ENCODE measurements around the gene ALAS2.
A peak's percentile ranks its signal among the peaks of the same experiment; 100 is the strongest.
"Not testable (repeated sequence)": the region's sequence is repeated elsewhere in the genome, so short reads cannot be mapped to it uniquely, and the experiment has no call there.

The ALAS2 gene, protein sequence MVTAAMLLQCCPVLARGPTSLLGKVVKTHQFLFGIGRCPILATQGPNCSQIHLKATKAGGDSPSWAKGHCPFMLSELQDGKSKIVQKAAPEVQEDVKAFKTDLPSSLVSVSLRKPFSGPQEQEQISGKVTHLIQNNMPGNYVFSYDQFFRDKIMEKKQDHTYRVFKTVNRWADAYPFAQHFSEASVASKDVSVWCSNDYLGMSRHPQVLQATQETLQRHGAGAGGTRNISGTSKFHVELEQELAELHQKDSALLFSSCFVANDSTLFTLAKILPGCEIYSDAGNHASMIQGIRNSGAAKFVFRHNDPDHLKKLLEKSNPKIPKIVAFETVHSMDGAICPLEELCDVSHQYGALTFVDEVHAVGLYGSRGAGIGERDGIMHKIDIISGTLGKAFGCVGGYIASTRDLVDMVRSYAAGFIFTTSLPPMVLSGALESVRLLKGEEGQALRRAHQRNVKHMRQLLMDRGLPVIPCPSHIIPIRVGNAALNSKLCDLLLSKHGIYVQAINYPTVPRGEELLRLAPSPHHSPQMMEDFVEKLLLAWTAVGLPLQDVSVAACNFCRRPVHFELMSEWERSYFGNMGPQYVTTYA

DNA sequence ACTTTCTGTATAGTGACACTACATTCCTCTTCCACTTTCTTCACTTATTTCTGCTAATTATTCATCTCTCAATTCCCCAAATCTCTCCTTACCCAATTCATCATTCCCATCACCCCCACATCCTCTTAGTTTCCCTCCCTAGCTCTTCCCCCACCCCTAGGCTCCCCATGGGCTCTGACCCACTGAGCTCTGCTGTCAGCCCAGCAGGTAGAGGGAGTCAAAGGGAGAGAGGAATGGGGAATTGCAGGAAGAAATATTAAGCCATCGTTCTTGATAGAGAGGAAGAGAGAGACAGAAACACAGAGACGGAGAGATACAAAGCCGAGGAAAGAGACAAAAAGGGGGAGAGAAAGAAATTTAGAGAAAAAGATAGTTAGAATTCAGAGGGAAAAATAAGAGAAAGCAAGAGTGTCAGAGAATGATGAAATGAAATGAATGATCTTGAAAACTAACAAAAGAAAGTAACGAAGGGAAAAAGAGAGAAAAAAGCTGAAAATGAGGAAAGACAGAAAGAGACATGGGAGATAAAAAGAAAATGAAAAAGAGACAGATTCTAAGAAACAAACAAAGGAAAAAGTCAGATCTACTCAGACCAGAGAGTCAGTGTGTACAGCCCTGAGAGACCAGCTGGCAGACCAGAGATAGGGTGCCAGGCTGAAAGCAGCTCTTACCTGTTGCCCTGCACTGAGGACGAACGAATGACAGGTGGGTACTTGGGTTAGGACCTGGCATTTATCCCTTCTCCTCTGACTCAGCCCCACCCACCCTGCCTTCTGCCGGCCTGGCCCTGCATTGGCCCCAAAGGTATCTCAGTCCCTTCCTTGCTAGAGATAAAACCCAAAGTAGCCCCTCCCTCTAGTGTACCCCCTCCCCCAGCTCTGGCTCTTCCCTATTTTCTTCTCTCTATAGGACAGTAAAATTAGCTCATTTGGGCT lies at the start of gene ALAS2:
ALAS2 (minus strand) TSS at position 707 of the 935 bp plus-strand sequence. CDS start 4,977 bp downstream, outside the sequence.
- DNase-seq (ENCODE audit: low spot score) = no peak
- TF ChIP-seq, protein P1, sequence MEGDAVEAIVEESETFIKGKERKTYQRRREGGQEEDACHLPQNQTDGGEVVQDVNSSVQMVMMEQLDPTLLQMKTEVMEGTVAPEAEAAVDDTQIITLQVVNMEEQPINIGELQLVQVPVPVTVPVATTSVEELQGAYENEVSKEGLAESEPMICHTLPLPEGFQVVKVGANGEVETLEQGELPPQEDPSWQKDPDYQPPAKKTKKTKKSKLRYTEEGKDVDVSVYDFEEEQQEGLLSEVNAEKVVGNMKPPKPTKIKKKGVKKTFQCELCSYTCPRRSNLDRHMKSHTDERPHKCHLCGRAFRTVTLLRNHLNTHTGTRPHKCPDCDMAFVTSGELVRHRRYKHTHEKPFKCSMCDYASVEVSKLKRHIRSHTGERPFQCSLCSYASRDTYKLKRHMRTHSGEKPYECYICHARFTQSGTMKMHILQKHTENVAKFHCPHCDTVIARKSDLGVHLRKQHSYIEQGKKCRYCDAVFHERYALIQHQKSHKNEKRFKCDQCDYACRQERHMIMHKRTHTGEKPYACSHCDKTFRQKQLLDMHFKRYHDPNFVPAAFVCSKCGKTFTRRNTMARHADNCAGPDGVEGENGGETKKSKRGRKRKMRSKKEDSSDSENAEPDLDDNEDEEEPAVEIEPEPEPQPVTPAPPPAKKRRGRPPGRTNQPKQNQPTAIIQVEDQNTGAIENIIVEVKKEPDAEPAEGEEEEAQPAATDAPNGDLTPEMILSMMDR (IDR thresholded peaks at IDR 0.05; ENCODE audit: extremely low read depth, missing control alignments) = no peak

DNA sequence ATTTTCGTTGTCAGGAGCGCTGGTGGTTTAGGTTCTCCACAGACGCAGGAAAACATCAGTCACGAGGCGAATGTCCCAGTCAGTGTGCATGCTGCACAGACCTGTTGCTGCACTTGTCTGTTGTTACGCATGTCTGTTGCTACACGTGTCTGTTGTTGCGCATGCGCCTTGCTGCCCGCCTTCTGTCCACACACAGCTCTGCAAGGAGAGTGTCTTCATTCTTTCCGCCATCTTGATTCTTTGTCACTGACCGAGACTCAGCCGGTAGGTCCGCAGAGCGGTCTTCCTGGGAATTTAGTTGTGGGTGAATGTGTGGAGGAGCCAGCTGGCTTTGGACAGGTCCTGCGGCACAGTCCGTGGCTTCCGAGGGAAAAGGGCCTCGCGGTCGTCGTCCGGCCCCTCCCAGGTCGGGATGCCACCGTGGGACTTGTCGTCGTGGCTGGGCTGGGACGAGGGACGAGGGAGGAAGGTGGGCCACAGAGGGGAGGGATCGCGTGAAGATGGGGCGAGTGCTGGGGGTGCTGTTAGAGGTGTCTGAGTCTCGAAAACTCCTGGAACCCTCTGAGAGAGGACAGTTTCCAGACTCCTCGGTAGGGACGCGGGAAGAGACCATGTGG lies 44.2 kb upstream of the ALAS2 start, which contains the start of gene PAGE2B:
PAGE2B (plus strand) TSS at position 180 of the 617 bp plus-strand sequence. CDS start 1,012 bp downstream, outside the sequence.
- TF ChIP-seq, protein P1 (IDR thresholded peaks at IDR 0.05; ENCODE audit: extremely low read depth, missing control alignments) = no peak
- DNase-seq (ENCODE audit: low spot score) = no peak

DNA sequence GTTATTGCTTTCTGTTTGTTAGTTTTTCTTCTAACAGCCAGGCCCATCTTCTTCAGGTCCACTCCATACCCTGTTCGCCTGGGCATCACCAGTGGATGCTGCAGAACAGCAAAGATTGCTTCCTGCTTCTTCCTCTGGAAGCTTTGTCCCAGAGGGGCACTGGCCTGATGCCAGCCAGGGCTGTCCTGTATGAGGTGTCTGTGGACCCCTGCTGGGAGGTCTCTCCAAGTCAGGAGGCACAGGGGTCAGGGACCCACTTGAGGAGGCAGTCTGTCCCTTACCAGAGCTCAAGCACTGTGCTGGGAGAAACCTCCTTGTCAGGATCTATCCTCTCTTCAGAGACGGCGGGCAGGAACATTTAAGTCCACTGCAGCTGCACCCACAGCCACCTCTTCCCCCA lies 41.5 kb upstream of the ALAS2 start:
- no peak for DNase-seq (ENCODE audit: low spot score)
- TF ChIP-seq, protein P1 (IDR thresholded peaks at IDR 0.05; ENCODE audit: extremely low read depth, missing control alignments) = no peak

DNA sequence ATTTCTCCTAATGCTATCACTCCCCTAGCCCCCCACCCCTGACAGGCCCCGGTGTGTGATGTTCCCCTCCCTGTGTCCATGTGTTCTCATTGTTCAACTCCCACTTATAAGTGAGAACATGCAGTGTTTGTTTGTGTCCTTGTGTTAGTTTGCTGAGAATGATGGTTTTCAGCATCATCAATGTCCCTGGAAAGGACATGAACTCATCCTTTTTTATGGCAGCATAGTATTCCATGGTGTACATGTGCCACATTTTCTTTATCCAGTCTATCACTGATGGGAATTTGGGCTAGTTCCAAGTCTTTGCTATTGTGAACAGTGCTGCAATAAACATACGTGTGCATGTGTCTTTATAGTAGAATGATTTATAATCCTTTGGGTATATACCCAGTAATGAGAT lies 36.4 kb upstream of the ALAS2 start:
- DNase-seq (ENCODE audit: low spot score) = not testable (repeated sequence)

DNA sequence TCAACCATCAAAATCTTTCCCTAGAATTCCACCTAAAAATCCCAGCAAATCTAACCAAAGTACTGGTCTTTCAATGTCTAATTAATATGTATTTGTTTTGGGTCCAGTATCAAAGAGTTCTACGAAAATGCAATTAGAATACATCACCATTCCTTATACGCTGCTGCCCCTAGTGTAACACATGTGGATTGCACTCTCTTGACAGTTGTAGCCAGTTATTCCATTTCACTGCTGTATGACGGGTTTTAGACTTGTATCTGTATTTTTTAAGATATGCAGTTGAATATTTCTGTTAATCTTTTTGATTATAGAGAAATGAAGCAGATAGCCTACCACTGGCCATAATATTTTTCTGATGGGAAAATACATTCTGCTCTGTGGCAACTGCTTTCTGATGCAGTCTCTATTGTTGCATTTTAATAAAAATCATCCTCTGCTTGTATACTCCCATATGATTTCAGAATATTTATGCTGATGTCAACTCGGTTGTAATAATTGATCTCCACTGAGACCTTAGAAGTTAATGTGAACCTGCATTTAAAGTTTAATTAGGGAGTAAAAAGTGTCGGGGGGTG lies 27.0 kb upstream of the ALAS2 start:
- TF ChIP-seq, protein P1 (IDR thresholded peaks at IDR 0.05; ENCODE audit: extremely low read depth, missing control alignments) = peak; percentile 53
- DNase-seq (ENCODE audit: low spot score) = peak; percentile 25

DNA sequence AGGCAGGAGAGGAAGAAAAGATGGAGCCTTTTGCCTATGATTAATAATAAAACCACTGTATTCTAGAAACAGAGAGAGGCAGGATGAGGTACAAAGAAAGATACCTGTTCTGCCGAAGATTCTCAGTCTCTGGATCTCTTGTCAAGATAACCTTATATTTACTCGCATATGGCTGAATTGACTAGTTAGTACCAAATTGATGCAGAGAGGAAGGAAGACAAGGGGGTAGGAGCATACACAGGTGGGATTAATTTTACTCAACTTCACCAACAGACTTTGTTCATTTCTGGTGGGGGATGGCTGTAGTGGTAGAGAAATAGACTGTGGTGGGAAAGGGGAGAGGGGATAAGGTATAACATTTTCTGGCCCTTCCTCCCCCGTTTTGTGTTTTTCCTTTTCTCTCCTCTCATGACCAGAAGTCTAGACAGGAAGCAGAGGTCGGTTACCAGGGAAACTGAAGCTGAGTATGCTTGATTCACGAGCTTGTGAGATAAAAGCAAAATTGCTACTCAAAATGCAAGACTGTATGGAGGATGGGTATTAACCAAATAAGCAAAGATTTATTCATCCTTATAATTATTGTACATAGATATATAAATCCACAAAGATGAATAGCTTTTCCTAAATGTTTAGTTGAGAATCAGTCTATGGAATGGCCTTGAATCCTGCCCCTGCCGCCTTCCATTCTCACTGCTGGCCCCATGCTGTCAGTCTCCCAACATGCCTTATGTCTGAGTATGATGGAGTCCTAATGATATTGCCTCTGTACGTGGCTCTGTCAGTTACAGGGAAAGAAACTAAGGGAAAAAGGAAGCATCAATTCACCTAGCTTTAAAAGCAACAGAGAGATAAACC lies 26.3 kb upstream of the ALAS2 start:
- DNase-seq (ENCODE audit: low spot score) = no peak
- TF ChIP-seq, protein P1 (IDR thresholded peaks at IDR 0.05; ENCODE audit: extremely low read depth, missing control alignments) = no peak

DNA sequence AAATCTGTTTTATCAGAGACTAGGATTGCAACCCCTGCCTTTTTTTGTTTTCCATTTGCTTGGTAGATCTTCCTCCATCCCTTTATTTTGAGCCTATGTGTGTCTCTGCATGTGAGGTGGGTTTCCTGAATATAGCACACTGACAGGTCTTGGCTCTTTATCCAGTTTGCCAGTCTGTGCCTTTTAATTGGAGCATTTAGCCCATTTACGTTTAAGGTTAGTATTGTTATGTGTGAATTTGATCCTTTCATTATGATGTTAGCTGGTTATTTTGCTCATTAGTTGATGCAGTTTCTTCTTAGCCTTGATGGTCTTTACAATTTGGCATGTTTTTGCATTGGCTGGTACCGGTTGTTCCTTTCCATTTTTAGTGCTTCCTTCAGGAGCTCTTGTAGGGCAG lies 19.8 kb upstream of the ALAS2 start:
- DNase-seq (ENCODE audit: low spot score) = not testable (repeated sequence)

Data from GM20000 (cell line).